WTC11 (cell line): ENCODE data around the gene RTN4. TPM values are rescaled to one million over a fixed set of nuclear protein-coding genes. Genes with fewer than 3 reads are reported as not detected.

Experiments
- ATAC-seq: fragments of 200-7000 bp; cut with Tn5 transposase; 2 replicates; pipeline ENCODE4 v1.10.0; 2021; ENCODE audit warnings: mild to moderate bottlenecking, moderate library complexity
- CTCF ChIA-PET: fragments of 300-600 bp; sonication (Branson Sonifier 250); formaldehyde crosslinking; loops from one replicate; lab custom pipeline; 2021; ENCODE audit warnings: antibody characterized with exemption; lab: Charles Lee
- POLR2A ChIA-PET: fragments of 350-600 bp; sonication (Branson Sonifier 250); formaldehyde crosslinking; loops from one replicate; lab custom pipeline; 2021; ENCODE audit warnings: antibody characterized with exemption; lab: Charles Lee
- DNase-seq: peaks from one replicate; pipeline ENCODE4 v3.0.0; 2021; ENCODE audit warnings: low spot score
- H3K27ac Mint-ChIP-seq: 2 replicates; pipeline ENCODE4 v1.8.0; 2021; ENCODE audit warnings: mixed read lengths
- H3K27me3 Mint-ChIP-seq: 2 replicates; pipeline ENCODE4 v1.8.0; 2021; ENCODE audit warnings: low read depth, mild to moderate bottlenecking, moderate library complexity, mixed read lengths
- H3K36me3 Mint-ChIP-seq: 2 replicates; pipeline ENCODE4 v1.8.0; 2021; ENCODE audit warnings: mixed read lengths
- H3K4me1 Mint-ChIP-seq: 2 replicates; pipeline ENCODE4 v1.8.0; 2022; ENCODE audit warnings: mixed read lengths
- H3K4me3 Mint-ChIP-seq: 2 replicates; pipeline ENCODE4 v1.8.0; 2021; ENCODE audit warnings: mild to moderate bottlenecking, moderate library complexity, mixed read lengths
- H3K9me3 Mint-ChIP-seq: 2 replicates; pipeline ENCODE4 v1.8.0; 2021; ENCODE audit warnings: mixed read lengths
- ATF6 ChIP-seq: sonication (generic); formaldehyde crosslinking; IDR thresholded peaks from 2 replicates; pipeline ENCODE4 v1.8.1; 2023; ENCODE audit warnings: mild to moderate bottlenecking, missing genetic modification reagents
- CBFB ChIP-seq: sonication (generic); formaldehyde crosslinking; IDR thresholded peaks from 2 replicates; pipeline ENCODE4 v1.8.1; 2022; ENCODE audit warnings: mild to moderate bottlenecking, low read depth, missing genetic modification reagents
- E2F4 ChIP-seq: sonication (generic); formaldehyde crosslinking; IDR thresholded peaks from 2 replicates; pipeline ENCODE4 v1.8.1; 2022; ENCODE audit warnings: low read depth, mild to moderate bottlenecking, moderate library complexity, missing genetic modification reagents, borderline replicate concordance
- EMX1 ChIP-seq: fragments of 250-450 bp; sonication (Bioruptor Pico); IDR thresholded peaks from 2 replicates; pipeline ENCODE4 v1.8.0; 2021; ENCODE audit warnings: mild to moderate bottlenecking
- ETV6 ChIP-seq: sonication (generic); formaldehyde crosslinking; IDR thresholded peaks from 2 replicates; pipeline ENCODE4 v1.8.1; 2022; ENCODE audit warnings: mild to moderate bottlenecking, missing genetic modification reagents
- HMGA2 ChIP-seq: fragments of 250-450 bp; sonication (Bioruptor Pico); IDR thresholded peaks from 2 replicates; pipeline ENCODE4 v1.4.0; 2021; ENCODE audit warnings: mild to moderate bottlenecking, moderate library complexity
- HMGXB4 ChIP-seq: sonication (generic); formaldehyde crosslinking; IDR thresholded peaks from 2 replicates; pipeline ENCODE4 v1.8.1; 2023; ENCODE audit warnings: mild to moderate bottlenecking, moderate library complexity, missing genetic modification reagents
- IRF2 ChIP-seq: sonication (generic); formaldehyde crosslinking; IDR thresholded peaks from 2 replicates; pipeline ENCODE4 v1.8.0; 2022; ENCODE audit warnings: low read depth, missing genetic modification reagents, borderline replicate concordance
- JUN ChIP-seq: sonication (generic); formaldehyde crosslinking; IDR thresholded peaks from 2 replicates; pipeline ENCODE4 v1.8.0; 2023; ENCODE audit warnings: mild to moderate bottlenecking, missing genetic modification reagents
- KAT7 ChIP-seq: sonication (generic); formaldehyde crosslinking; IDR thresholded peaks from 2 replicates; pipeline ENCODE4 v1.8.1; 2023; ENCODE audit warnings: missing genetic modification reagents, mild to moderate bottlenecking, borderline replicate concordance
- MAX ChIP-seq: sonication (generic); formaldehyde crosslinking; IDR thresholded peaks from 2 replicates; pipeline ENCODE4 v1.8.0; 2022; ENCODE audit warnings: mild to moderate bottlenecking, missing genetic modification reagents
- NFATC4 ChIP-seq: fragments of 250-450 bp; sonication (Bioruptor Pico); IDR thresholded peaks from 2 replicates; pipeline ENCODE4 v1.9.0; 2021; ENCODE audit warnings: mild to moderate bottlenecking
- NFYB ChIP-seq: sonication (generic); formaldehyde crosslinking; conservative IDR thresholded peaks from 2 replicates; pipeline ENCODE4 v1.8.0; 2022; ENCODE audit warnings: low read depth, missing genetic modification reagents
- NR1H2 ChIP-seq: sonication (generic); formaldehyde crosslinking; IDR thresholded peaks from 2 replicates; pipeline ENCODE4 v1.9.0; 2021; ENCODE audit warnings: mild to moderate bottlenecking, moderate library complexity, missing genetic modification reagents
- RORB ChIP-seq: fragments of 250-450 bp; sonication (Bioruptor Pico); IDR thresholded peaks from 2 replicates; pipeline ENCODE4 v1.9.0; 2021; ENCODE audit warnings: mild to moderate bottlenecking
- SOX15 ChIP-seq: fragments of 250-450 bp; sonication (Bioruptor Pico); IDR thresholded peaks from 2 replicates; pipeline ENCODE4 v1.9.0; 2021; ENCODE audit warnings: mild to moderate bottlenecking
- ZBTB21 ChIP-seq: sonication (generic); formaldehyde crosslinking; IDR thresholded peaks from 2 replicates; pipeline ENCODE4 v1.8.1; 2023; ENCODE audit warnings: mild to moderate bottlenecking, missing genetic modification reagents, borderline replicate concordance
- ZNF416 ChIP-seq: fragments of 250-450 bp; sonication (Bioruptor Pico); IDR thresholded peaks from 2 replicates; pipeline ENCODE4 v1.9.0; 2021; ENCODE audit warnings: mild to moderate bottlenecking, inconsistent platforms
- total RNA-seq: library from RNA; stranded (reverse); gene quantifications from 3 replicates; pipeline ENCODE4 v1.2.3, GENCODE V29; 2021

The RTN4 gene
- total RNA-seq, 1 experiment from 2014 or later, result 202 TPM

DNA sequence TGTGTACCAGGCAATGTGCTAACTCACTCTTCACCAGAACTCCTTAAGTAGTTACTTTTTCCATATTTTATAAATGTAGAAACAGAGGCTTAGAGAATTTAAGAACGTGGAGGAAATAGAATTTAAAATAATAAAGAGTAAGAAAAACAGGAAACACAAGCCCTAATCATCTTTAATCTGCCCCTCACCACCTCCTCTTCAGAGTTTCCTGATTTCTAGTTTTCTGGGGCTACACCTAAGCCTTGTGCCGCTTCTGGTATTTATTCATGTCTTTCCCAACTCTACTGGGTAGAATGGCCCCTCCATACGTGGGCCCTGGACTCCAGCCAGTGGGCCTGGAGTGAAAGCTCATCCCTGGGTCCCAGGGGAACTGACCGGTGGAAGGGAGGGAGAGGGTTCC lies 85.4 kb downstream of the RTN4 start (continued):
- no peak for TF ChIP-seq ZBTB21 (CRISPR knock-in tag)
- TF ChIP-seq IRF2 (CRISPR knock-in tag), result no peak
- no peak for TF ChIP-seq SOX15 (CRISPR knock-in tag)
- TF ChIP-seq NR1H2 (CRISPR knock-in tag), result no peak
- no peak for TF ChIP-seq JUN
- TF ChIP-seq HMGXB4 (CRISPR knock-in tag), result no peak
- no peak for TF ChIP-seq KAT7 (CRISPR knock-in tag)

DNA sequence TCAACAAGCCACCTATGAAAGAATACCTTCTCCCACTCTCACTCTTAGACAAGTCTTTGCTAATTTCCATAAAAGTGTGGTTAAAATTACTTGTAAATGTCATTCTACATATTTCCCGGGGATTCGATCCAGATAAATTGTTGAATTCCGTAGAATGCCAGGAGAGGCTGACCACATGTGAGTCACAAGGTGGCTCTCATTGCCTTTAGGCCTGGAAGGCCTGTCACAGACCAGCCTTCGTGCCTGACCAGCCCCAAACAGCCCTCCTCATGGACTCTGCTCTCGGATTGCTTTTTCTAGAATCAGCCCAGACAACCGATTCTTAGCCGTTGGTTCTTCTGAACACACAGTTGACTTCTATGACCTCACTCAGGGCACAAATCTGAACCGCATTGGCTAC lies 86.0 kb downstream of the RTN4 start:
- DNase-seq (no peak), ATAC-seq (no peak)
- ChIA-PET CTCF (interaction anchor here (1.1 kb wide), 1 partner anchor 13 kb away, joined by 3 read pairs; no protein-coding TSS in a partner anchor), POLR2A (interaction anchor here (1.3 kb wide), 1 partner anchor 86 kb away, joined by 3 read pairs; the partner anchor contains the start of gene RTN4)
- Mint-ChIP-seq H3K27me3 (no peaks in the 10 kb centered on the region), H3K36me3 (peaks cover 23% of the 10 kb centered on the region), H3K4me3 (no peak overlapping the region), H3K27ac (no peak overlapping the region), H3K4me1 (peaks cover 47% of the 10 kb centered on the region), H3K9me3 (peaks cover 13% of the 10 kb centered on the region)
- TF ChIP-seq ATF6 (CRISPR knock-in tag), result no peak
- no peak for TF ChIP-seq CBFB (CRISPR knock-in tag)
- no peak for TF ChIP-seq ZNF416

GRCh38 chr2:54963476-54963875 lies 86.8 kb downstream of the RTN4 start:
- ATAC-seq (no peak), DNase-seq (no peak)
- peaks cover 13% of the 10 kb centered on the region for H3K9me3 Mint-ChIP-seq
- ChIA-PET CTCF (interaction anchor here (1.1 kb wide), 1 partner anchor 13 kb away, joined by 3 read pairs; no protein-coding TSS in a partner anchor), POLR2A (interaction anchor here (0.6 to 0.7 kb wide), 2 partner anchors 13 to 187 kb away, joined by 3 to 4 read pairs; no protein-coding TSS in a partner anchor)
- no peak for TF ChIP-seq NFATC4
- no peak for TF ChIP-seq E2F4 (CRISPR knock-in tag)
- no peak for TF ChIP-seq HMGA2 (CRISPR knock-in tag)
- no peak for TF ChIP-seq EMX1
- TF ChIP-seq ETV6, result no peak
- no peak for TF ChIP-seq NFYB (CRISPR knock-in tag)
- TF ChIP-seq ATF6 (CRISPR knock-in tag), result no peak
- TF ChIP-seq RORB (CRISPR knock-in tag), result no peak
- TF ChIP-seq CBFB (CRISPR knock-in tag), result no peak
- no peak for TF ChIP-seq MAX (CRISPR knock-in tag)
- peaks cover 46% of the 10 kb centered on the region for H3K4me1 Mint-ChIP-seq
- H3K36me3 Mint-ChIP-seq, result peaks cover 20% of the 10 kb centered on the region
- H3K27me3 Mint-ChIP-seq, result no peaks in the 10 kb centered on the region
- no peak overlapping the region for H3K27ac Mint-ChIP-seq
- H3K4me3 Mint-ChIP-seq, result no peak overlapping the region
